ENCODE data around the gene DNAAF8.
"Not testable (repeated sequence)": the region's sequence is repeated elsewhere in the genome, so short reads cannot be mapped to it uniquely, and the experiment has no call there.

The DNAAF8 gene

DNA sequence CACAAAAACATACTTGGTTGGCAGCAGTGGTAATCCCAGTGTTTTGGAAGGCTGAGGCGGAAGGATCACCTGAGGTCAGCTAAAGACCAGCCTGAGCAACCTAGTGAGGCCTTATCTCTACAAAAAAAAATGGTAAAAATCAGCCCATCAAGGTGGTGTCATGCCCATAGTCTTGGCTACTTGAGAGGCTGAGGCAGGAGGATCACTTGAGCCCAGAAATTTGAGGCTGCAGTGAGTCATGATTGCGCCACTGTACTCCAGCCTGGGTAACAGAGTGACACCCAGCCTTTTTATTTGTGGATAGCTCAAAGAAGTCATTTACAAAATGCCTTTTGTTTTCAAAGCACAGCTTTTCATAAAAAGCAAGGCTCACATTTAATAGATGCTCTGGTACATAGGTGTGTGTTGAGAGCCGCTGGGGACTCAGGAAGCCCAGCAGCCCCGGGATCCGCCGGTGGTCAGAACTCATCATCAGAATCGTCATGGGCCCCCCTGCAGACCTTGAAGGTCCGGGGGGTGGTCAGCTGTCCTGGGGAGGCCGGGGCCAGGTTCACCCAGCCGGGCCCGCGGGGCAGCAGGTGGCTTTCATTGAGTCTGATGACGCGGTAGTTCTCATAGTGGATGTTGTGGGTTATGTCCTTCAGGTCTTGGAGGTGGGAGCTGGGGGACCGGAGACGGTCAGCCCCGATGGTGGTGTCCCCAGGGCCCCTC is 43.2 kb downstream of the DNAAF8 start:
- Histone ChIP-seq H3K4me1 (ENCODE audit: insufficient read depth, low read length) (no peaks in the 10 kb centered on the region), H3K9me3 (ENCODE audit: insufficient read depth, low read depth, low read length) (no peaks in the 10 kb centered on the region; the same call in 1 of the 2 replicates), H3K4me3 (ENCODE audit: low read length) (no peak overlapping the region), H3K9ac (ENCODE audit: low read depth, low read length) (no peak overlapping the region), H3K27me3 (ENCODE audit: insufficient read depth, low read length) (no peaks in the 10 kb centered on the region), H3K27ac (ENCODE audit: low read depth, low read length) (no peak overlapping the region), H3K36me3 (ENCODE audit: insufficient read depth, low read length) (no peaks in the 10 kb centered on the region)
- 89% methylated on average over 17 of the region's 17 CpGs for WGBS

DNA sequence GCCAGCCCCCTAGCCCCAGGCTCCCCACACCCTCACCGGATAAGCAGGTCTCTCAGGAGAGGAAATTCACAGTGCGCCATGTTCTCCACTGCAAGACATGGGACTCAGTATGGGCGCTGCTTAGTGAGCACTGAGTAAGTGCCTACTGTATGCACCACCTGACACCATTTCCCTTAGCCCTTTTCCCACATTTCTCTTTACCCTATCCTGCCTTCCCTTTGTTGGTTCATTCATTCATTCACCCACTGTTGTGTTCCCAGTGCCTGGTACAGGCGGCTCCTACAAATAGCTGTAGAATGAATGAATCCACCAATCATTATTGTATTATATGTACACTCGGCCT is 43.7 kb downstream of the DNAAF8 start:
- WGBS: 94% methylated on average over 5 of the region's 5 CpGs
- no peaks in the 10 kb centered on the region for H3K36me3 ChIP-seq (ENCODE audit: insufficient read depth, low read length)
- no peaks in the 10 kb centered on the region for H3K4me1 ChIP-seq (ENCODE audit: insufficient read depth, low read length)
- no peak overlapping the region for H3K4me3 ChIP-seq (ENCODE audit: low read length)
- no peaks in the 10 kb centered on the region for H3K27me3 ChIP-seq (ENCODE audit: insufficient read depth, low read length)
- H3K9ac ChIP-seq (ENCODE audit: low read depth, low read length): no peak overlapping the region
- no peaks in the 10 kb centered on the region; the same call in 1 of the 2 replicates for H3K9me3 ChIP-seq (ENCODE audit: insufficient read depth, low read depth, low read length)
- no peak overlapping the region for H3K27ac ChIP-seq (ENCODE audit: low read depth, low read length)

DNA sequence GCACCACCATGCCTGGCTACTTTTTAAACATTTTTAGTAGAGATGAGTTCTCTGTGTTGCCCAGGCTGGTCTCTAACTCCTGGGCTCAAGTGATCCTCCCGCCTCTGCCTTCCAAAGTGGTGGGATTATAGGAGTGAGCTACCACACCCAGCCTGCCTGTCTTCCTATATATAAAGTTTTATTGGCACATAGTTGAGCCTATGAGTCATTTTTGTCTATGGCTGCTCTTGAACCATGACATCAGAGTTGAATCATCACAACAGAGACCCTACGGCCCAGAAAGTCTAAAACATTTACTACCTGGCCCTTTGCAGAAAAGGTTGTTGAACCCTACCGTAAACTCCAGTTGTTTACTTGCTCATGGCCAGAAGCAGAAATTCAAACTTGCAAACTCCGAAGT is 45.9 kb downstream of the DNAAF8 start:
- no peaks in the 10 kb centered on the region for H3K36me3 ChIP-seq (ENCODE audit: insufficient read depth, low read length)
- H3K27me3 ChIP-seq (ENCODE audit: insufficient read depth, low read length): no peaks in the 10 kb centered on the region
- no peak overlapping the region for H3K4me3 ChIP-seq (ENCODE audit: low read length)
- H3K27ac ChIP-seq (ENCODE audit: low read depth, low read length): no peak overlapping the region
- no peaks in the 10 kb centered on the region for H3K4me1 ChIP-seq (ENCODE audit: insufficient read depth, low read length)
- no peak overlapping the region for H3K9ac ChIP-seq (ENCODE audit: low read depth, low read length)
- H3K9me3 ChIP-seq (ENCODE audit: insufficient read depth, low read depth, low read length): no peaks in the 10 kb centered on the region; the same call in 1 of the 2 replicates
- WGBS: 87% methylated on average over 4 of the region's 4 CpGs

DNA sequence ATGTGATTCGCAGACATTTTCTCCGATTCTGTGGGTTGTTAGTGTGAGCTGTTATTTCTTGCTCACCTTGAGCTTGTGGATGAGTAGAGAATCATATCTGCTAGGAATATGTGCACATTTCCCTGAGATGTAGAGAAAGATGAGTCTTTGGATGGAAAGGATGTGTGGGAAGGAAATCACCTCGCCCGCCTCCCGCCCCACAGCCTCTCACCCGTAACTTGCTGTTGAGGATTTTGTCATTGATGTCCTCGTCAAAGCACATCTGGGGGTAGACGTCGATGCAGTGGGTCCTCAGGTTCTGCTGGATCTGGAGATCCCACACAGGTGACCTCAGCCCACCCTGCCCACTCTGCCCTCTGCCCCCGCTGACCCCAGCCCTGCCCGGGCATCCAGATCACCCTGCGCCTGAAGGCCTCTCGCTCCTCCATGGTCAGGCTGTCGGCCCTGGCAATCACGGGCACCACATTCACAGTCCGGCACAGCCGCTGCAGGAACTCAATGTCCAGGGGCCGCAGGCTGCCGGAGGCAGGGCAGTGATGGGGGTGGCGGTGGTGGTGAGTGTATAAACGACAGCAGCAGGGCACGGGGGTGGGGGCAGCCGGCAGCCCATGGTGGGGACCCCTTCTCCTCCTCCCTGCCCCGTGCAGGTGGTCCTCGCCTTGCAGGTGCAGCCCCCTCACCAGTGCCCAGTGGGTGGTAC is 49.1 kb downstream of the DNAAF8 start:
- H3K27ac ChIP-seq (ENCODE audit: low read depth, low read length): no peak overlapping the region
- H3K4me3 ChIP-seq (ENCODE audit: low read length): no peak overlapping the region
- no peak overlapping the region for H3K9ac ChIP-seq (ENCODE audit: low read depth, low read length)
- H3K9me3 ChIP-seq (ENCODE audit: insufficient read depth, low read depth, low read length): no peaks in the 10 kb centered on the region
- peaks cover 8% of the 10 kb centered on the region for H3K4me1 ChIP-seq (ENCODE audit: insufficient read depth, low read length)
- WGBS: 95% methylated on average over 25 of the region's 25 CpGs
- no peaks in the 10 kb centered on the region for H3K36me3 ChIP-seq (ENCODE audit: insufficient read depth, low read length)
- H3K27me3 ChIP-seq (ENCODE audit: insufficient read depth, low read length): no peaks in the 10 kb centered on the region

DNA sequence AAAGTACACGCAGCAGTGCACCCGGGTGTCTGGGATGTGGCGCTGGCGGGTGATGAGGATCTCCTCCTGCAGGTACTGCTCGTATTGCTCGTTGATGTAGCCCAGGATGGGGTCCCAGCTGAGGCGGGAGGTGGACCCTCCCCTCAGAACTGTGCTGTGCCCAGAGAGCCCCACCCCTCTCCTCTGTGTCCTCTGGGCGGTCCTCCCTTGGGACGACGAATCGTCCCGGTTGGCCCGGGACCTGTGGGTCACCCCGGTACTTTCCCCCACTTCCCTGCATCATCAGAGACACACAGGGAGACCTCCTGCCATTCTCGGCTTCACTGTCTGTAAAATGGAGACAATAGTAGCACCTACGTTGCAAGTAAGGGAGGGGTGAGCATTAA is 49.6 kb downstream of the DNAAF8 start:
- Histone ChIP-seq H3K4me3 (ENCODE audit: low read length) (no peak overlapping the region), H3K9ac (ENCODE audit: low read depth, low read length) (no peak overlapping the region), H3K36me3 (ENCODE audit: insufficient read depth, low read length) (no peaks in the 10 kb centered on the region), H3K4me1 (ENCODE audit: insufficient read depth, low read length) (peaks cover 8% of the 10 kb centered on the region), H3K9me3 (ENCODE audit: insufficient read depth, low read depth, low read length) (no peaks in the 10 kb centered on the region), H3K27ac (ENCODE audit: low read depth, low read length) (no peak overlapping the region), H3K27me3 (ENCODE audit: insufficient read depth, low read length) (no peaks in the 10 kb centered on the region)
- WGBS: 82% methylated on average over 16 of the region's 16 CpGs

DNA sequence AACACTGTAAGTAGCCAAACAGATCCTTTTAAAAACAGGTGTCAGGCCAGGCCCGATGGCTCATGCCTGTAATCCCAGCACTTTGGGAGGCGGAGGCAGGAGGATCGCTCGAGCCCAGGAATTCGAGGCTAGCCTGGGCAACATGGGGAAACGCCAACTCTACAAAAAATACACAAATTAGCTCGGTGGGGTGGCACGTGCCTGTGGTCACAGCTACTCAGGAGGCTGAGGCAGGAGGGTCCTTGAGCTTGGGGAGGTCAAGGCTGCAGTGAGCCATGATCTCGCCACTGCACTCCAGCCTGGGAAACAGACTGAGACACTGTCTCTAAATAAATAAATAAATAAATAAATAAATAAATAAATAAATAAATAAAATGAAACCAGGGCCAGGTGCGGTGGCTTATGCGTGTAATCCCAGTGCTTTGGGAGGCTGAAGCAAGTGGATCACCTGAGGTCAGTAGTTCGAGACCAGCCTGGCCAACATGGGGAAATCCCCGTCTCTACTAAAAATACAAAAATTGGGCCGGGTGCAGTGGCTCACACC is 50.2 kb downstream of the DNAAF8 start:
- not testable (repeated sequence) for H3K4me1 ChIP-seq (ENCODE audit: insufficient read depth, low read length); H3K27ac ChIP-seq (ENCODE audit: low read depth, low read length); H3K9ac ChIP-seq (ENCODE audit: low read depth, low read length); H3K27me3 ChIP-seq (ENCODE audit: insufficient read depth, low read length); H3K9me3 ChIP-seq (ENCODE audit: insufficient read depth, low read depth, low read length); H3K36me3 ChIP-seq (ENCODE audit: insufficient read depth, low read length); H3K4me3 ChIP-seq (ENCODE audit: low read length)
- 96% methylated on average over 13 of the region's 14 CpGs for WGBS

DNA sequence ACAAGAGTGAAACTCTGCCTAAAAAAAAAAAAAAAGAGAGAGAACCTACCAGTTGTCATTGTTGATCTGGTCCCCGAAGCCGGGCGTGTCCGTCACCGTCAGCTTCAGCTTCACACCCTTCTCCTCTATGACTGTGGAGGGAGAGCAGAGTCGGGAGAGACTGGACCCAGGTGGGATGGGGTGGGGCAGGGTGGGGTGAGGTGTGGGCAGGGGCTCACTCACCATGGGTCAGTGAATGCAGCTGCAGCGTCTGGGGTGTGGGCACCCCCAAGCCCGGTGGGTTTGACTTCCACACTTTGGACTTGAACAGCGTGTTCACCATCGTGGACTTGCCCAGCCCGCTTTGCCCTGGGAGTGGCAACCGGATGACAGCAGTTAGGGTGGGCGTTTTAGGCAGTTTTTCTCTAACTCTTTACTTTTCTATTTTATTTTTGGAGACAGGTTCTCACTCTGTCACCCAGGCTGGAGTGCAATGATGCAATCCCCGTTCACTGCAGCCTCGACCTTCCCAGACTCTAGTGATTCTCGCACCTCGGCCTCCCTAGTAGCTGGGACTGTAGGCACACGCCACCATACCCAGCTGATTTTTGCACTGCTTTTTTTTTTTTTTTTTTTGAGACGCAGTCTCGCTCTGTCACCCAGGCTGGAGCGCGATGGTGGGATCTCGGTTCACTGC is 51.6 kb downstream of the DNAAF8 start:
- Histone ChIP-seq H3K27ac (ENCODE audit: low read depth, low read length) (no peak overlapping the region), H3K36me3 (ENCODE audit: insufficient read depth, low read length) (no peaks in the 10 kb centered on the region), H3K9me3 (ENCODE audit: insufficient read depth, low read depth, low read length) (no peaks in the 10 kb centered on the region), H3K27me3 (ENCODE audit: insufficient read depth, low read length) (no peaks in the 10 kb centered on the region), H3K4me3 (ENCODE audit: low read length) (no peak overlapping the region), H3K9ac (ENCODE audit: low read depth, low read length) (no peak overlapping the region), H3K4me1 (ENCODE audit: insufficient read depth, low read length) (peaks cover 8% of the 10 kb centered on the region)
- 95% methylated on average over 19 of the region's 23 CpGs for WGBS

DNA sequence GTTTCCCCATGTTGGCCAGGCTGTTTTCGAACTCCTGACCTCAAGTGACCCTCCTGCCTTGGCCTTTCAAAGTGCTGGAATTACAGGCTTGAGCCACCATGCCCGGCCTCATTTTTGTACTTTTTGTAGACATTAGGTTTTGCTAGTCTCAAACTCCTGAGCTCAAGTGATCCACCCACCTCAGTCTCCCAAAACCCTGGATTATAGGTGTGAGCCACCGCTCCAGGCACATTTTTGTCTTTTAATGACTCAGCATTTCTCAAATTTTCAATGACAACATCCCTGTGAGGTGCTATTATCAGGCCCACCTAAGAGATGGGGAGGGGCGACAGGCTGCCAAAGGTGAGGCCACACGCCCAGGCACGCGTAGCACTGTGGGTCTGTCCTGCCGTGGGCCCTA is 52.7 kb downstream of the DNAAF8 start:
- Histone ChIP-seq H3K9ac (ENCODE audit: low read depth, low read length) (no peak overlapping the region), H3K4me3 (ENCODE audit: low read length) (no peak overlapping the region), H3K27ac (ENCODE audit: low read depth, low read length) (no peak overlapping the region), H3K9me3 (ENCODE audit: insufficient read depth, low read depth, low read length) (no peaks in the 10 kb centered on the region), H3K27me3 (ENCODE audit: insufficient read depth, low read length) (no peaks in the 10 kb centered on the region), H3K36me3 (ENCODE audit: insufficient read depth, low read length) (no peaks in the 10 kb centered on the region), H3K4me1 (ENCODE audit: insufficient read depth, low read length) (peaks cover 8% of the 10 kb centered on the region)
- 93% methylated on average over 8 of the region's 8 CpGs for WGBS

DNA sequence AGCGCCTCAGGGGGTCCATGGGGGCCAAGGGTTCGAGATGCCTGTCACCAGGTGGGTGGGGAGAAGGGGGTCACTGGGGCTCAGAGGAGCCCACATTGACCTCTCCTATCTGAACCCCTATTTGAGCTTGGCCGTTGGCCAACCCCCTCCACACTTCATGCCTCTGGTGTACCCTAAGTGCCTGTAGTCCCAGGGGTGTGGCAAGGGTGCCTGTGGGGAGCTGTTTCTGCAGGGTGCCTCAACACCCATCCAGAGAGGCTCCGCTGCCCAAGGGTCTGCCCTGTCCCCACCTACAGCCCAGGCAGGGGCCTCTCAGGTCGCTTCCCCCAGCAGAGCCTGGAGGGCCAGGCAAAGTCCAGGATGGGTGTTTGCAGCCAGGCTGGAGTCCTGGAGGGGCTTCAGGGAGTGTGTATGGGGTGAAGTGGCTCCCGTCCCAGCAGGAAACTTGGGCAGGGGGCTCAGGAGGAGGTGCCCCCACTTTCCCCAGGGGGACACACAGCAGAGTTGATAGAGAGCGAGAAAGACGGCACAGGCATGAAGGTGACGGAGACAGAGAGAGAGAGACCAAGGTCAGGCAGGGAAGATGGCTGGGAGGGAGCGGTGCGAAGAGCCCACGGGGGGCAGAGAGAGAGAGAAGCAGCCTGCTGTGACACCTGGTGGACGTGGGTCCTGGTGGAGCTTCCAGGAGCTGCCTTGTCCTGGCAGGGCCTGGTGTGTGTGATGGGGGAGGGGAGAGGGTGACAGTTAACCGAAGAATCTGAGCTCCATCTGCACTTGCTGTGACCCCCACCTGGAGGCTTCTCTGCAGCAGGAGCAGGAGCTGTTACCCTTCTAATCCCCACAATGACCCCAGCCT is 53.5 kb downstream of the DNAAF8 start, which contains the start of gene SEPTIN12:
Gene SEPTIN12 (minus strand): TSS at position 719 of the 856 bp plus-strand sequence. CDS start 700 bp downstream, at position 19.
- WGBS: 71% methylated on average over 13 of the region's 14 CpGs
- Histone ChIP-seq H3K9ac (ENCODE audit: low read depth, low read length) (no peak within 1 kb of the TSS), H3K4me3 (ENCODE audit: low read length) (no peak within 1 kb of the TSS), H3K36me3 (ENCODE audit: insufficient read depth, low read length) (no peaks in the 10 kb centered on the region), H3K9me3 (ENCODE audit: insufficient read depth, low read depth, low read length) (no peaks in the 10 kb centered on the region), H3K4me1 (ENCODE audit: insufficient read depth, low read length) (peaks cover 8% of the 10 kb centered on the region), H3K27ac (ENCODE audit: low read depth, low read length) (no peak within 1 kb of the TSS), H3K27me3 (ENCODE audit: insufficient read depth, low read length) (no peaks in the 10 kb centered on the region)

DNA sequence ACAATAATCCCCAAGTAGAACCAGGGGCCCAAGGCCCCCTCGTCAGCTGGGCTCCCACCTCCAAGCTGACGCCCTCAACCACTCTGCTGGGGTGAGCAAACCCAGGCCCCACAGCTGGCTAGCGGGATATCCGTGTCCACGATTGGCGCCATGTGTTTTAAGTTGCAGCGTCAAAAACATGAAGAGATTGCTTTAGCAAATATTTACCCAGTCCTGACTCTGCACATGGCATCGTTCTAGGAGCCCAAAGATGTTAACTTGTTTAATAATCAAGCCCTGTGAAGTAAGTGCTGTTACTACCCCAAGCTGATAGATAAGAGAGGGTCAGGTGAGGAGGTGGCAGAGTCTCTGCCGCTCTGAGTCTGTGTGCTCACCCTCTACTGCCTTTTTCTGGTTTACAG is 54.2 kb downstream of the DNAAF8 start:
- Histone ChIP-seq H3K27me3 (ENCODE audit: insufficient read depth, low read length) (no peaks in the 10 kb centered on the region), H3K9me3 (ENCODE audit: insufficient read depth, low read depth, low read length) (no peaks in the 10 kb centered on the region), H3K27ac (ENCODE audit: low read depth, low read length) (no peak overlapping the region), H3K9ac (ENCODE audit: low read depth, low read length) (no peak overlapping the region), H3K4me3 (ENCODE audit: low read length) (no peak overlapping the region), H3K36me3 (ENCODE audit: insufficient read depth, low read length) (no peaks in the 10 kb centered on the region), H3K4me1 (ENCODE audit: insufficient read depth, low read length) (peaks cover 8% of the 10 kb centered on the region)
- 84% methylated on average over 9 of the region's 9 CpGs for WGBS

All from HUES64 (cell line).